Stimulated activated naive CD8-positive, alpha-beta T cell treated with anti-CD3 and anti-CD28 coated beads, Interleukin-15, amount 100 ng/mL, for 72 hours (primary cell): ENCODE data around the gene PEX11G.
A peak's percentile ranks its signal among the peaks of the same experiment; 100 is the strongest.

ENCODE experiments used
- ATAC-seq: fragments of 150-1000 bp; cut with Tn5 transposase; 2 replicates; pipeline ENCODE4 v1.10.0; 2021; ENCODE audit warnings: mild to moderate bottlenecking, moderate library complexity
- DNase-seq, 2 donors: peaks; one replicate each; pipeline ENCODE4 v3.0.0; 2021 to 2022
- H3K27ac Mint-ChIP-seq, 2 donors: one replicate each; pipeline ENCODE4 v1.8.0; 2022; ENCODE audit warnings: mild to moderate bottlenecking in 2 of 2, mixed read lengths in 2 of 2, moderate library complexity in 2 of 2
- H3K27me3 Mint-ChIP-seq: one replicate; pipeline ENCODE4 v1.8.0; 2022; ENCODE audit warnings: mixed read lengths
- H3K4me1 Mint-ChIP-seq: one replicate; pipeline ENCODE4 v1.8.0; 2022; ENCODE audit warnings: mild to moderate bottlenecking, mixed read lengths
- H3K4me3 Mint-ChIP-seq, 2 donors: one replicate each; pipeline ENCODE4 v1.8.0; 2022; ENCODE audit warnings: mild to moderate bottlenecking in 2 of 2, mixed read lengths in 2 of 2, moderate library complexity in 1 of 2
- H3K9me3 Mint-ChIP-seq, 2 donors: one replicate each; pipeline ENCODE4 v1.8.0; 2022; ENCODE audit warnings: mixed read lengths in 2 of 2

PEX11G gene

DNA sequence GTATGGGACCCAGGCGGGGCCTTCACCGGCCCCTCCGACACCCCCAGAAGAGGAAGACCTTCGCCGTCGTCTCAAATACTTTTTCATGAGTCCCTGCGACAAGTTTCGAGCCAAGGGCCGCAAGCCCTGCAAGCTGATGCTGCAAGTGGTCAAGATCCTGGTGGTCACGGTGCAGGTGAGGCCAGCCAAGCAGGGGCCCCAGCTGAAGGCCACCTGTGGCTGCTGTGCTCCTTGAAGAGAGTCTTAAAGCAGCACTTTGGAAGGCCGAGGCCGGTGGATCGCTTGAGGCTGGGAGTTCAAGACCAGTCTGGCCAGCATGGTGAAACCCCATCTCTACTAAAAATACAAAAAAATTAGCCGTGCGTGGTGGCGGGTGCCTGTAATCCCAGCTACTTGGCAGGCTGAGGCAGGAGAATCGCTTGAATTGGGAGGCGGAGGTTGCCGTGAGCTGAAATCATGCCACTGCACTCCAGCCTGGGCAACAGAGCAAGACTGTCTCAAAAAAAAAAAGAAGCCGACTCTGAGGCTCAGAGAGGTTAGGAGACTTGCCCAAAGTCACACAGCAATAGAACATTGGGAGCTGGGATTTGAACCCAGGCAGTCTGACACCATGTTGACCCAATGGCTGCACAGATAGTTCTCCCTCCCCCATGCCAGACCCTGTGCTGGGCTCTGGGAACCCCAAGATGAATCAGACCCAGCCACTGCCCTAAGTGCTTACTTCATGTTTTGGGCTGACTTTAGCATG lies 36.3 kb upstream of the PEX11G start:
- no peak for DNase-seq
- no peak overlapping the region for H3K4me3 Mint-ChIP-seq
- H3K27me3 Mint-ChIP-seq: no peaks in the 10 kb centered on the region
- H3K9me3 Mint-ChIP-seq: no peaks in the 10 kb centered on the region
- peaks cover 17% of the 10 kb centered on the region for H3K4me1 Mint-ChIP-seq
- no peak overlapping the region for H3K27ac Mint-ChIP-seq
- no peak for ATAC-seq

DNA sequence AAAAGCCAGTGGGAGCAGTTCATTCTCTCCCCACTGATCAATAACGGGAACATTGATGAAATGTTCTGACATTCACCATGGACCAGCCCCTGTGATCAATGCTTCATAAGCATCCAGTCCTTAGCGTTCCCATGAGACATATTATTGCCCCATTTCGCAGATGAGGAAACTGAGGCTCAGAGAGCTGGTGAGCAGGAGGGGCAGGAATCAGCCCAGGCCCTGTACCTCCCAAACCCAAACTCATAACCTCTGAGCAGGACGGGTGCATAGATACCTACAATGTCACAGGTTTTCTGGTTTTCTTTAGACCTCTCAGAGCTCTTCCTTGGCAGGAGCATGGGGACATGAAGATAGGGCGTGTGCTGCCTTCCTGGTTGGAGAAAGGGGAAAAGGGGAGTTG lies 35.7 kb upstream of the PEX11G start:
- ATAC-seq: no peak
- Mint-ChIP-seq H3K9me3 (no peaks in the 10 kb centered on the region), H3K4me3 (no peak overlapping the region), H3K4me1 (peaks cover 17% of the 10 kb centered on the region), H3K27me3 (no peaks in the 10 kb centered on the region), H3K27ac (no peak overlapping the region)
- no peak for DNase-seq

DNA sequence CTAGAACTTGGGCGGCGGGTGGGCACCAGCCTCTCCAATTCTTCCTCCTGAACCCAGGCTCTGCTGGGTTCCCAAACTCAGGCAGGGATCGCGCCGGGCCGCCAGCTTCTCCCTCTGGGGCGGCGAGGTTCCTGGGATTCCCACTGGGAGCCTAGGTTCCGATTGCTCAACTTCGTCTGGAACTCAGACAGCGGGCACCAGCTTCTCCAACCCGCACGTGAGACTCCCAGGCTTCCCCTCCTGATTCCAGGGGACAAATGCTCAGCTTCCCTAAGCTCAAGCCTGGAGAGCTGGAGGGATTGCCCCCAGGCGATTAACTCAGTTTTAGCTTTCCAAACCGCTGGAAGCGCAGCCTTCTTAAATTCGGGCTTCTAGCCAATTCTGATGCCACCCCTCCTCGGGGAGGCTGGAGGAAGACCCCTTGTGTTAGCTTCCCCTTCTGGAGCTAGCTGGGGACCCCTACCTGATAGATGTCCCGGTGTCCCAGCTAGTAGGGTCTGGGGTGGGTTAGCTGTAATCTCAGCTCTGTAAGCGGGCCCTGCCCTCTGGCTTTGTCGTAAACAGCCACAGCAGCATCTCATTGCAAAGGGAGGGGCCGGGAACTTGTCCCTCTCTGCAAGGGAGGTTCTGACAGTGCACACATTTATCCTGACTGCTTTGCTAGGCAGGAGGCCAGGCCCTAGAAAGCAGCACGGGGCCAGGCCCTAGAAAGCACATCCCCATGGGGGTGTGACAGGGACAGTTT lies 34.3 kb upstream of the PEX11G start:
- H3K4me1 Mint-ChIP-seq: peaks cover 17% of the 10 kb centered on the region
- peak overlapping the region; percentile 83 to 97 for H3K4me3 Mint-ChIP-seq
- ATAC-seq (no peak), DNase-seq (no peak)
- H3K9me3 Mint-ChIP-seq: no peaks in the 10 kb centered on the region
- no peaks in the 10 kb centered on the region for H3K27me3 Mint-ChIP-seq
- no peak overlapping the region for H3K27ac Mint-ChIP-seq

DNA sequence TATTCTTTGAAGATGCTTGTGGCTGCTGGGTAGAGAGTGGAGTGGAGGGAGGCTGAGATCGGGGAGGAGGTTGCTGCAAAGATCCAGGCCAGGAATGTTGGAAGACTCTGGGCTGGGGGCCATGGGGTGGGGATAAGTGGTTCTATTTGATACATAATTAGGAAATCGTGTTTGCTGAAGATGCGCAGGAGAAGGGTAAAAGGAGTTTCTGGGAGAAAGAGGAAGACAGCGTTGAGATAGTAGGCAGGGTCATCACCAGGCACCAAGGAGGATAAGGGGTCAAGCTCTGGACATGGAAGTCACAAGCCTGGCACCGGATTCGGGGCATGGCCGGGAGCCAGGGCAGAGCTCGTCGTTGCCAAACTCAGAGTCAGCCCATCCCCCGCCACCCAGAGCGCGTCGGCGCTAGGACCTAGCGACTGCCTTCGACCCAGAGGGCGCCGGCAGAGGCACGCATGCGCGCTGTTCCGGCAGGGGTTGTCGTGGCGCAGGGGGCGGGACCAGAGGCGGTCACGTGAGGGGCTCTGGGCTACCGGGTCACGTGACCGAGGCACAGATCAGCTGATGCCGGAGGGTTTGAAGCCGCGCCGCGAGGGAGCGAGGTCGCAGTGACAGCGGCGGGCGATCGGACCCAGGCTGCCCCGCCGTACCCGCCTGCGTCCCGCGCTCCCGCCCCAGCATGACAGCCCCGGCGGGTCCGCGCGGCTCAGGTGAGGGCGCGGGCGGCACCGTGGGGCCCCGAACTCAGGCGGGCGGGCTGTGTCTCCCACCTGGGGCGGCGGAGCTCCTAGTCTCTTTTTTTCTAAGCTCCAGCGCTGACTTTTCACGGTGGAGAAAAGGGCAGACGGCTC lies 33.5 kb upstream of the PEX11G start, which contains the start of gene MCOLN1:
Gene MCOLN1 (plus strand): TSS at position 553 of the 851 bp plus-strand sequence. CDS start 127 bp downstream, at position 680.
- peak; percentile 99 for DNase-seq
- peak; percentile 90 for ATAC-seq
- Mint-ChIP-seq H3K4me3 (peak within 1 kb of the TSS; percentile 83 to 97), H3K27ac (peak within 1 kb of the TSS; percentile 93 to 95), H3K27me3 (no peaks in the 10 kb centered on the region), H3K9me3 (no peaks in the 10 kb centered on the region), H3K4me1 (peaks cover 20% of the 10 kb centered on the region)

DNA sequence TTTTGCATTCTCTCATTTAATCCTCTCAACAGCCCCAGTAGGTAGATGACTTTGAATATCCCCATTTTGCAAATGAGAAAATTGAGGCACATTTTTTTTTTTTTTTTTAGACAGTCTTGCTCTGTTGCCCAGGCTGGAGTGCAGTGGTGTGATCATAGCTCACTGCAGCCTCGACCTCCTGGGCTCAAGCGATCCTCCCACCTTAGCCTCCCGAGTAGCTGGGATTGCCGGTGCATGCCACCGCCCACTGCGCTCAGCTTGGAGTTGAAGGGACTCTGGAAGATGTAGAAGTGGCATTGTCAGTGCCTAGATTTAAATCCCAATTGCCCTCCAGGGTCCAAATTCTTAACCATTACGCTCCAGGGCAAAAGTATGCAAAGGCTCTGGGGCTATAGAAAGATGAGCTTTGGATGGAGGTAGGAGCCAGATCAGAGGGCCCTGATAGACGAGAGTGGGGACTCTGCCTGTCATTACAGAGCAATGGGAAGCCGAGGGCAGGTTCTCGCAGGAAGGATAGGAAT lies 32.8 kb upstream of the PEX11G start:
- Mint-ChIP-seq H3K27ac (peak overlapping the region; percentile 93 to 95), H3K4me1 (peaks cover 27% of the 10 kb centered on the region), H3K27me3 (no peaks in the 10 kb centered on the region), H3K4me3 (peak overlapping the region; percentile 83 to 97), H3K9me3 (no peaks in the 10 kb centered on the region)
- ATAC-seq: no peak
- DNase-seq: no peak

DNA sequence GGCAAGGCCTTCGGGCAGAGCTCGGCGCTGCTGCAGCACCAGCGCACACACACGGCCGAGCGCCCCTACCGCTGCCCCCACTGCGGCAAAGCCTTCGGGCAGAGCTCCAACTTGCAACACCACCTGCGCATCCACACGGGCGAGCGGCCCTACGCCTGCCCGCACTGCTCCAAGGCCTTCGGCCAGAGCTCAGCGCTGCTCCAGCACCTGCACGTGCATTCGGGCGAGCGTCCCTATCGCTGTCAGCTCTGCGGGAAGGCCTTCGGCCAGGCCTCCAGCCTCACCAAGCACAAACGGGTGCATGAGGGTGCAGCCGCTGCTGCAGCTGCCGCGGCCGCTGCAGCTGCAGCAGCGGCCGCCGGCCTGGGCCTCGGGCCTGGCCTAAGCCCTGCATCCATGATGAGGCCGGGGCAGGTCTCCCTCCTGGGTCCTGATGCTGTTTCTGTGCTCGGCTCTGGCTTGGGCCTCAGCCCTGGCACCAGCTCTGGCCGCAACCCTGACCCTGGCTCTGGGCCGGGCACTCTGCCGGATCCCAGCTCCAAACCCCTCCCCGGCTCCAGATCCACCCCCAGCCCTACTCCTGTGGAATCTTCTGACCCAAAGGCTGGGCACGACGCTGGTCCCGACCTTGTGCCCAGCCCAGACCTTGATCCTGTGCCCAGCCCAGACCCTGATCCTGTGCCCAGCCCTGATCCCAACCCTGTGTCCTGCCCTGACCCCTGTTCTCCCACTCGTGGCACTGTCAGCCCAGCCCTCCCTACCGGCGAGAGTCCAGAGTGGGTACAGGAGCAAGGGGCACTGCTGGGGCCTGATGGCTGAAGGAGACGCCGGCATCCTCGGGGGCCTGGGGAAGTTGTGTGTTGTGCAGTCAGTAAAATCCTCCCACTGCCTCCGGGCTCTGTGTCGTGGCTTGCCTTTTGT lies 31.6 kb upstream of the PEX11G start:
- H3K27ac Mint-ChIP-seq: no peak overlapping the region

DNA sequence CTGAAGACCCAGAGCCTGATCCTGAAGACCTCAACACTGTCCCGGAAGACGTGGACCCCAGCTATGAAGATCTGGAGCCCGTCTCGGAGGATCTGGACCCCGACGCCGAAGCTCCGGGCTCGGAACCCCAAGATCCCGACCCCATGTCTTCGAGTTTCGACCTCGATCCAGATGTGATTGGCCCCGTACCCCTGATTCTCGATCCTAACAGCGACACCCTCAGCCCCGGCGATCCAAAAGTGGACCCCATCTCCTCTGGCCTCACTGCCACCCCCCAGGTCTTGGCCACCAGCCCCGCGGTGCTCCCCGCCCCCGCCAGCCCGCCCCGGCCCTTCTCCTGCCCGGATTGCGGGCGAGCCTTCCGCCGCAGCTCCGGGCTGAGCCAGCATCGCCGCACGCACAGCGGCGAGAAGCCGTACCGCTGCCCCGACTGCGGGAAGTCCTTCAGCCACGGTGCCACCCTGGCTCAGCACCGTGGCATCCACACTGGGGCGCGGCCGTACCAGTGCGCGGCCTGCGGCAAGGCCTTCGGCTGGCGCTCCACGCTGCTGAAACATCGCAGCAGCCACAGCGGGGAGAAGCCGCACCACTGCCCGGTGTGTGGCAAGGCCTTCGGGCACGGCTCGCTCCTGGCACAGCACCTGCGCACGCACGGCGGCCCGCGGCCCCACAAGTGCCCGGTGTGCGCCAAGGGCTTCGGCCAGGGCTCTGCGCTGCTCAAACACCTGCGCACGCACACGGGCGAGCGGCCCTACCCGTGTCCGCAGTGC lies 30.7 kb upstream of the PEX11G start:
- Mint-ChIP-seq H3K27ac (no peak overlapping the region), H3K4me1 (peaks cover 42% of the 10 kb centered on the region)
- DNase-seq: no peak

More for the DNA sequence above, 31.6 kb upstream of the PEX11G start:
- Mint-ChIP-seq H3K27me3 (no peaks in the 10 kb centered on the region), H3K4me3 (no peak overlapping the region), H3K9me3 (no peaks in the 10 kb centered on the region), H3K4me1 (peaks cover 34% of the 10 kb centered on the region)
- DNase-seq: no peak
- ATAC-seq: no peak

DNA sequence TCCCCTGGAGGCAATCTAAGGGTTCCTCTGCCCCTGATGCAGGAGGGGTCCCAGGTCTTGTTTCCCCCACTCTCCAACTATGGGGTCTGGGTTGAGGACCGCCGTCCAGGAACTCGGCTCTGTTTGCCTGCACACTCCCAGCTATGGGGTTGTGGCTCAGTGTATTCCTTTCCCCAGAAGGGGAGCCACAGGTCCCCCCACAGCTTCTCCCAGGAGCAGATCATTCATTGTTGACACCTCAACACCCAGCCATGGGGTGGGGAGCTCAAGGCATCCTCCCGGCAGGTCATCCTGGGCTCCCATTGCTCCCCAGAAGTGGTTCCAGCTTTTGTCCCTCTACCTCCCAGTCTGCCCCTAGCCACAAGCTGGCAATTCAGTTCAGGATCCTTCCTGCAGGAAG lies 28.0 kb upstream of the PEX11G start:
- Mint-ChIP-seq H3K4me1 (peaks cover 30% of the 10 kb centered on the region), H3K27ac (peak overlapping the region; percentile 89 to 91), H3K9me3 (no peaks in the 10 kb centered on the region), H3K27me3 (peaks cover 12% of the 10 kb centered on the region), H3K4me3 (peak overlapping the region; percentile 76 to 77)
- no peak for ATAC-seq
- DNase-seq: no peak

More for the DNA sequence above, 30.7 kb upstream of the PEX11G start:
- no peak for ATAC-seq
- peaks cover 4% of the 10 kb centered on the region for H3K27me3 Mint-ChIP-seq
- no peaks in the 10 kb centered on the region for H3K9me3 Mint-ChIP-seq
- H3K4me3 Mint-ChIP-seq: no peak overlapping the region

DNA sequence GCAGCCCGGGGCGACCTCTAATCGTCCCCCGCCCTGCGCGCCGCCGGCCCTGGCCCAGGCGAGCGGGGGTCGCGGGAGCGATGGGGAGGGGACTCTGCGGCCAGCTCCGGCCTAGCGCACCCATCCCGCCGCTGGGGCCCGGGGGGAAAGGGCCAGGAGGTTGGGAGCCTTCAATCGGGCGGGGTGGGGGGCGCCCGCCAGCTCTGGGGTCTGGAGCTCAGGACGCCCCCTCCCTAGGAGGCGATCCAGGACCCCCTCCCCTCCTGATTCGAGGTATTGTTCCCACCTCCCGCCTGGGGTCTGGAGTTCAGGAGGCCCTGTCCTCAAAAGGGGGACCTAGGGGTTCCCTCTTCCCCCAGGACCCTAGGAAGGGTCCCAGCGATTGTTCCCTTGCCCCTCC lies 27.5 kb upstream of the PEX11G start:
- Mint-ChIP-seq H3K9me3 (no peaks in the 10 kb centered on the region), H3K27ac (peak overlapping the region; percentile 89 to 91), H3K4me3 (peak overlapping the region; percentile 76 to 77), H3K27me3 (peaks cover 12% of the 10 kb centered on the region), H3K4me1 (peaks cover 26% of the 10 kb centered on the region)
- ATAC-seq: peak; percentile 12
- DNase-seq: no peak

DNA sequence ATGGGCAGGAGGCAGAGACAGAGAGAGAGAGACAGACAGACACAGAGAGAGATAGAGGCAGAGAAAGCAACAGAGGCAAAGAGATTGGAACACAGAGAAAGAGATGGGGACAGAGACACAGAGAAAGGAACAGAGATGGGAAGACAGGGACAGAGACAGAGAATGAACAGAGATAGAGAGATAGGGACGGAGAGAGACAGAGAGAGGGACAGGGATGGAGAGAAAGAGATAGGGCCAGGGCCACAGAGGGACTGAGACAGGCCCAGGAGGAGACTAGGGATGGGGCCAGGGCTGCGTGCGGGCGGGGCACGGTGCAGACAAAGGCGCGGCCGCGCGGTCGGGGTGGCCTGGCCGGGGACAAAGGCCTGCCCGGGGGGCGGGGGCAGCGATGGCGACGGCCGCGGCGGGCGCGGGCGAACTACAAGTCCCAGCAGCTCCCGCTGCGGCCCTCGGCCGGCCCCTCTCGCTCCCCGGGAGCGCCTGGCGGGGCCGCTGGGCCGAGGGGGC lies 26.9 kb upstream of the PEX11G start, which contains the start of gene ZNF358:
Gene ZNF358 (plus strand): TSS at position 459 of the 507 bp plus-strand sequence. CDS start 3,140 bp downstream, outside the sequence.
- Mint-ChIP-seq H3K4me1 (peaks cover 26% of the 10 kb centered on the region), H3K27me3 (peaks cover 12% of the 10 kb centered on the region), H3K9me3 (no peaks in the 10 kb centered on the region), H3K27ac (peak within 1 kb of the TSS; percentile 96 to 97), H3K4me3 (peak within 1 kb of the TSS; percentile 88 to 94)
- ATAC-seq (peak; percentile 87), DNase-seq (peak; percentile 58 to 59)

DNA sequence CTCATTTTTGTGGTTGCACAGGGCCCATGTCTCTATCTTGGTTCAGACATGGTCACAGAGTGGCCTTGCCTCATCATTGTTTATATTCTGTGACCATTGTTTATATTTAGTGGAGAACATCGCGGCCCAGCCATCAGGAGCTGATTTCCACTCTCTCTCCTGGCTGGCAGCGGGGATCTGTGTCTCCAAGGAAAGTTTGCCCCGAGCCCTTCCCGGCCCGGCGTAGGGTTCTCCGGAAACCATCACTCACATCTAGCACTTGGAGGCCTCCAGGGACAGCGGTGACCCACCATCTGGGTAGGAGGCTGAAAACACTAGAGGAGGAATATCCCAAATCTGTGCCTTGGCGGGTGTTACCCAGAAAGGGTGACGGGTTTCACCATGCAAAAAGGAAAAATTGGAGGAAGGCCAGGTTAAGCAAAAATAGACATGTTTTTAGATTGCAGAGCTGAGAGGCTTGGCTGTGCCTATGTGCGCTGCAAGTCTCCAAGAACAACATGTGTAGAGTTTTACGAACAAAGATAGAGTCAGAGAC lies 26.3 kb upstream of the PEX11G start:
- Mint-ChIP-seq H3K27ac (peak overlapping the region; percentile 96 to 97), H3K27me3 (peaks cover 12% of the 10 kb centered on the region), H3K9me3 (no peaks in the 10 kb centered on the region), H3K4me1 (peaks cover 26% of the 10 kb centered on the region), H3K4me3 (peak overlapping the region; percentile 88 to 94)
- ATAC-seq (no peak), DNase-seq (no peak)

DNA sequence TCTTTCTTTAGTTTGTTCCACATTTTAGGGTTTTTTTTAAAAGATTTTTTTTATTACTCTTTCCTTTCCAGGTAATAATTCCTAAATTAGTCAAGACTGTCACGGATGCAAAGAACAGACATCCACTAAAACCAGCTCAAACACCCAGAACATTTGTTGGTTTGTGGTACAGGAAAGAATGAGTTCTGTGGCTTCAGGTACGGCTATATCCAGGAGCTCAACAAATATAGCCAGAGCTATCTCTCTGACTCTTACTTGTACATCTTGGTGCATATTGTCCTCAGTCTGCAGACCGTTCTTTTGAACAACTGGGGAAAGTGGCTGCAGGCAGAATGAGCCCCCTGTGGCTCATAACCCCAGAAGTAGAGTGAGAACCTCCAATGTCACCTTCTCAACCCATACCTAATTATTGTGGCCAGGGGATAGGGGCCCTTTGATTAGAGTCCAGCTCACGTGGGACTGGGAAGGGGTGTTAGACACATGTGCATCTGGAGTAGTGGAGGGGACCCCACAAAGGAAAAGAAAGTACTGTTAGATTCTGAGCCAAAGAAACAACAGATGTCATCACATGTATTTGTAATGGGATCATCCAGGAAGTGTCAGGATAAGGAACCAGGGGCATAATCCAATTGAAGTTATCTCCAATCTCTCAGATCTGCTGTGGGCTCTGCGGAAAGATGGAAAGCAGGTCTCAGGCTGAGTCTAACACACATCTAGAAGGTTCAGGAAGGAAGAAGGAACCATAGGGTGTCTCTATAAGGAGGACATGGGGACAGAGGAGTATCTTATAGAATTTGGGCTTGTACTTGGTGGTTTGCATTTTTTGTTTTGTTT lies 25.2 kb upstream of the PEX11G start:
- Mint-ChIP-seq H3K27me3 (peaks cover 12% of the 10 kb centered on the region), H3K4me1 (peaks cover 26% of the 10 kb centered on the region), H3K9me3 (no peaks in the 10 kb centered on the region), H3K27ac (peak overlapping the region in 1 of 2 donors; percentile 4), H3K4me3 (peak overlapping the region; percentile 35 to 40)
- DNase-seq: no peak
- no peak for ATAC-seq
